GM23248 (cell line): Measurements from ENCODE around the gene AHSG. TPM values are rescaled to one million over a fixed set of nuclear protein-coding genes. Genes with fewer than 3 reads are reported as not detected.

Experiments used
- DNase-seq: peaks from one replicate; pipeline ENCODE4 v3.0.0-alpha.2; 2015
- H2AFZ ChIP-seq: fragments of 200-600 bp; sonication (generic); 2 replicates; pipeline ENCODE4 v1.6.1; 2016; ENCODE audit warnings: antibody characterized with exemption
- H3F3A ChIP-seq: fragments of 200-600 bp; sonication (generic); 2 replicates; pipeline ENCODE4 v1.6.1; 2016; ENCODE audit warnings: mild to moderate bottlenecking, antibody characterized with exemption, mixed run types; ENCODE audit not compliant: insufficient read depth
- H3K27ac ChIP-seq: fragments of 200-600 bp; sonication (generic); 2 replicates; pipeline ENCODE4 v1.5.1; 2016; ENCODE audit warnings: mild to moderate bottlenecking
- H3K27me3 ChIP-seq: fragments of 200-600 bp; sonication (generic); replicated peaks from 2 replicates; pipeline ENCODE4 v1.6.1; 2016; ENCODE audit warnings: mild to moderate bottlenecking; ENCODE audit not compliant: insufficient read depth
- H3K36me3 ChIP-seq: fragments of 200-600 bp; sonication (generic); 2 replicates; pipeline ENCODE4 v1.6.1; 2016; ENCODE audit warnings: low read depth, mild to moderate bottlenecking
- H3K4me1 ChIP-seq: fragments of 200-600 bp; sonication (generic); 2 replicates; pipeline ENCODE4 v1.6.1; 2016; ENCODE audit warnings: mild to moderate bottlenecking; ENCODE audit not compliant: insufficient read depth
- H3K4me2 ChIP-seq: fragments of 200-600 bp; sonication (generic); one replicate; pipeline ENCODE4 v1.6.1; 2016; ENCODE audit warnings: mild to moderate bottlenecking; ENCODE audit not compliant: unreplicated experiment
- H3K4me3 ChIP-seq: fragments of 200-600 bp; sonication (generic); 2 replicates; pipeline ENCODE4 v1.5.1; 2016; ENCODE audit warnings: mild to moderate bottlenecking
- H3K79me2 ChIP-seq: fragments of 200-600 bp; sonication (generic); 2 replicates; pipeline ENCODE4 v1.6.1; 2016; ENCODE audit warnings: mild to moderate bottlenecking; ENCODE audit not compliant: insufficient read depth
- H3K9ac ChIP-seq: fragments of 200-600 bp; sonication (generic); 2 replicates; pipeline ENCODE4 v1.6.1; 2016; ENCODE audit warnings: mild to moderate bottlenecking
- H3K9me2 ChIP-seq: fragments of 200-600 bp; sonication (generic); 2 replicates; pipeline ENCODE4 v1.6.1; 2016; ENCODE audit warnings: mixed run types, mild to moderate bottlenecking, moderate library complexity; ENCODE audit not compliant: insufficient read depth
- H3K9me3 ChIP-seq: fragments of 200-600 bp; sonication (generic); one replicate; pipeline ENCODE4 v1.6.1; 2017; ENCODE audit warnings: low read depth
- H4K20me1 ChIP-seq: fragments of 200-600 bp; sonication (generic); 2 replicates; pipeline ENCODE4 v1.6.0; 2016; ENCODE audit not compliant: insufficient read depth
- EZH2 ChIP-seq: fragments of 200-600 bp; sonication (generic); IDR thresholded peaks from 2 replicates; pipeline ENCODE4 v1.6.1; 2018; ENCODE audit warnings: antibody characterized with exemption, mild to moderate bottlenecking; ENCODE audit not compliant: insufficient read depth, poor library complexity, severe bottlenecking
- EZH2phosphoT487 ChIP-seq: fragments of 200-600 bp; sonication (generic); IDR thresholded peaks from 2 replicates; pipeline ENCODE4 v1.6.1; 2018; ENCODE audit warnings: antibody characterized with exemption, moderate library complexity, mild to moderate bottlenecking, low read depth; ENCODE audit not compliant: insufficient read depth
- WGBS, 2 experiments: methylation state at CpG; one replicate each; pipeline ENCODE4 v1.1.6; 2015 to 2017; ENCODE audit warnings: low lambda C conversion rate in 2 of 2, low coverage in 1 of 2; ENCODE audit errors: missing lambda C conversion rate in 2 of 2; 5-methylcytosine and 5-hydroxymethylcytosine counted together
- in situ Hi-C: fragments of 300-500 bp; cut with MboI; formaldehyde crosslinking; loops from 2 replicates; pipeline ENCODE4 v1.15.0; 2020
- polyA plus RNA-seq: library from polyadenylated mRNA; unstranded; fragments of >200 nt; fragmentation: Nextera tagmentation; extraction: Ambion mirVana; gene quantifications from 2 replicates; pipeline ENCODE4 v1.2.1, GENCODE V29; 2016
- total RNA-seq: library from RNA; depleted of rRNA; stranded (reverse); fragments of >200 nt; shearing (Covaris generic); gene quantifications from 2 replicates; pipeline ENCODE4 v1.2.3, GENCODE V29; 2014

AHSG gene
- total and polyA plus RNA-seq, 2 experiments from 2014 or later = not detected

- Histone ChIP-seq H3K9ac (no peak overlapping the region), H3K27me3 (peaks cover 29% of the 10 kb centered on the region), H3K4me3 (no peak overlapping the region), H3K36me3 (no peaks in the 10 kb centered on the region), H3K4me2 (no peak overlapping the region), H3K27ac (no peak overlapping the region), H4K20me1 (no peaks in the 10 kb centered on the region), H2AFZ (no peak overlapping the region), H3K79me2 (no peaks in the 10 kb centered on the region), H3K4me1 (peaks cover 14% of the 10 kb centered on the region; the same call in 1 of the 2 replicates), H3K9me3 (no peaks in the 10 kb centered on the region), H3K9me2 (no peaks in the 10 kb centered on the region), H3F3A (peaks cover 7% of the 10 kb centered on the region)
- in situ Hi-C loops = loop anchor here (25.0 kb wide), 1 partner anchor 1092 kb away; the partner anchor contains the start of gene RTP2
- WGBS, 2 experiments = 66 to 68% methylated on average over 17 of the region's 17 CpGs
- TF ChIP-seq EZH2 (no peak), EZH2phosphoT487 (no peak)
- DNase-seq = no peak
Measured at GRCh38 chr3:186620213-186621092, 7.6 kb downstream of the AHSG start.

- no peak overlapping the region for H3K9ac ChIP-seq
- no peak overlapping the region for H3K4me3 ChIP-seq
- peaks cover 29% of the 10 kb centered on the region for H3K27me3 ChIP-seq
- no peaks in the 10 kb centered on the region for H3K9me2 ChIP-seq
- no peak overlapping the region for H3K27ac ChIP-seq
- no peaks in the 10 kb centered on the region for H3K9me3 ChIP-seq
- H3K79me2 ChIP-seq = no peaks in the 10 kb centered on the region
- in situ Hi-C loops = loop anchor here (25.0 kb wide), 1 partner anchor 1090 kb away; the partner anchor contains the start of gene RTP2
- no peak overlapping the region for H2AFZ ChIP-seq
- H4K20me1 ChIP-seq = no peaks in the 10 kb centered on the region
- no peaks in the 10 kb centered on the region for H3F3A ChIP-seq
- TF ChIP-seq EZH2 = no peak
- no peak for TF ChIP-seq EZH2phosphoT487
- no peak overlapping the region for H3K4me2 ChIP-seq
- DNase-seq = no peak
- peaks cover 8% of the 10 kb centered on the region; the same call in 1 of the 2 replicates for H3K4me1 ChIP-seq
- 36 to 44% methylated on average over 7 of the region's 7 CpGs for WGBS, 2 experiments
- no peaks in the 10 kb centered on the region for H3K36me3 ChIP-seq
Measured at GRCh38 chr3:186621894-186622650, 9.2 kb downstream of the AHSG start.

GRCh38 chr3:186622651-186623310, 9.9 kb downstream of the AHSG start:
- H4K20me1 ChIP-seq = no peaks in the 10 kb centered on the region
- no peak for TF ChIP-seq EZH2phosphoT487
- no peak for TF ChIP-seq EZH2
- DNase-seq = no peak
- WGBS, 2 experiments = 2 to 3% methylated on average over 2 of the region's 2 CpGs
- H3K9me2 ChIP-seq = no peaks in the 10 kb centered on the region
- no peak overlapping the region for H3K4me2 ChIP-seq
- in situ Hi-C loops = loop anchor here (25.0 kb wide), 1 partner anchor 1090 kb away; the partner anchor contains the start of gene RTP2
- peaks cover 29% of the 10 kb centered on the region for H3K27me3 ChIP-seq
- no peaks in the 10 kb centered on the region for H3K36me3 ChIP-seq
- no peak overlapping the region for H2AFZ ChIP-seq
- H3K4me3 ChIP-seq = no peak overlapping the region
- H3F3A ChIP-seq = no peaks in the 10 kb centered on the region
- H3K4me1 ChIP-seq = peaks cover 2% of the 10 kb centered on the region; the same call in 1 of the 2 replicates
- H3K9ac ChIP-seq = no peak overlapping the region
- no peak overlapping the region for H3K27ac ChIP-seq
- H3K9me3 ChIP-seq = no peaks in the 10 kb centered on the region
- H3K79me2 ChIP-seq = no peaks in the 10 kb centered on the region

GRCh38 chr3:186624598-186624997, 11.7 kb downstream of the AHSG start:
- Histone ChIP-seq H3K9ac (no peak overlapping the region), H3K4me2 (no peak overlapping the region), H3K4me1 (no peaks in the 10 kb centered on the region), H3K9me2 (no peaks in the 10 kb centered on the region), H3K79me2 (no peaks in the 10 kb centered on the region), H3K27me3 (peaks cover 26% of the 10 kb centered on the region), H3K4me3 (no peak overlapping the region), H3K36me3 (no peaks in the 10 kb centered on the region), H4K20me1 (no peaks in the 10 kb centered on the region), H3K27ac (no peak overlapping the region), H3F3A (no peaks in the 10 kb centered on the region), H2AFZ (no peak overlapping the region), H3K9me3 (no peaks in the 10 kb centered on the region)
- no peak for DNase-seq
- in situ Hi-C loops = loop anchor here (25.0 kb wide), 1 partner anchor 1088 kb away; the partner anchor contains the start of gene RTP2
- 41 to 42% methylated on average over 4 of the region's 4 CpGs for WGBS, 2 experiments
- TF ChIP-seq EZH2 (no peak), EZH2phosphoT487 (no peak)
